Measurements from ENCODE around the gene PVR. TPM values are rescaled to one million over a fixed set of nuclear protein-coding genes. Genes with fewer than 3 reads are reported as not detected.
A peak's percentile ranks its signal among the peaks of the same experiment; 100 is the strongest.

PVR gene
- 20.8 and 23.7 TPM in 2 replicates for polyA plus RNA-seq (2013)

GRCh38 chr19:44643605-44644401 lies at the start of gene PVR:
Gene PVR, plus strand, starts transcription at chr19:44643910. Its CDS starts 187 bp downstream, at chr19:44644097.
- peak; percentile 84 to 89 for DNase-seq
- Histone ChIP-seq H3K36me3 (ENCODE audit: control insufficient read depth in 1 of 2, insufficient read depth in 2 of 2, low read length in 2 of 2) (peaks cover 14 to 15% of the 10 kb centered on the region in 2 experiments), H3K23ac (ENCODE audit: low read length) (no peak within 1 kb of the TSS), H3K79me2 (ENCODE audit: control insufficient read depth, insufficient read depth, low read length, poor library complexity) (peaks cover 6% of the 10 kb centered on the region), H3K18ac (ENCODE audit: low read length) (peak within 1 kb of the TSS; percentile 93), H3K9me3 (ENCODE audit: insufficient read depth, low read depth, low read length) (no peaks in the 10 kb centered on the region), H4K12ac (ENCODE audit: low read depth, low read length) (peak within 1 kb of the TSS; percentile 91), H3K4me1 (ENCODE audit: control insufficient read depth in 1 of 2, insufficient read depth in 2 of 2, low read length in 2 of 2) (peaks cover 6 to 8% of the 10 kb centered on the region in 2 experiments), H3K79me1 (ENCODE audit: low read length) (peaks cover 10% of the 10 kb centered on the region), H2BK12ac (ENCODE audit: low read length) (peak within 1 kb of the TSS; percentile 78), H3K4me2 (ENCODE audit: low read length) (peak within 1 kb of the TSS; percentile 98), H3K4me3 (ENCODE audit: low read depth, low read length) (peak within 1 kb of the TSS; percentile 87), H3K27ac (ENCODE audit: low read depth, low read length) (peak within 1 kb of the TSS; percentile 72), H4K91ac (ENCODE audit: low read depth, low read length) (peak within 1 kb of the TSS; percentile 91), H3K9ac (ENCODE audit: low read length) (peak within 1 kb of the TSS; percentile 71), H3K4ac (ENCODE audit: low read depth, low read length) (peak within 1 kb of the TSS; percentile 73), H4K8ac (ENCODE audit: low read depth, low read length) (peak within 1 kb of the TSS; percentile 86), H2AK5ac (ENCODE audit: low read length) (no peak within 1 kb of the TSS), H2AFZ (ENCODE audit: insufficient read depth, low read length, poor library complexity) (peak within 1 kb of the TSS; percentile 96), H3K14ac (ENCODE audit: low read length) (peak within 1 kb of the TSS; percentile 95), H2BK120ac (ENCODE audit: insufficient read depth, low read length, poor library complexity) (peak within 1 kb of the TSS; percentile 92), H3K27me3 (ENCODE audit: insufficient read depth, low read length) (no peaks in the 10 kb centered on the region), H2BK5ac (ENCODE audit: low read depth, low read length, poor library complexity) (peak within 1 kb of the TSS; percentile 82)
- WGBS (ENCODE audit: extremely low coverage, insufficient coverage, insufficient read length) = no CpG with 5 or more reads among the region's 70 CpGs

- WGBS (ENCODE audit: extremely low coverage, insufficient coverage, insufficient read length) = no CpG with 5 or more reads among the region's 10 CpGs
- H3K4me1 ChIP-seq (ENCODE audit: control insufficient read depth in 1 of 2, insufficient read depth in 2 of 2, low read length in 2 of 2) = peaks cover 6 to 9% of the 10 kb centered on the region in 2 experiments
These were observed 47.1 kb upstream of the PVR start for GRCh38 chr19:44596428-44597130.

GRCh38 chr19:44597131-44597491 lies 46.6 kb upstream of the PVR start:
- WGBS (ENCODE audit: extremely low coverage, insufficient coverage, insufficient read length) = no CpG with 5 or more reads among the region's 3 CpGs
- Histone ChIP-seq H3K23ac (ENCODE audit: low read length) (no peak overlapping the region), H2AK5ac (ENCODE audit: low read length) (no peak overlapping the region), H2AFZ (ENCODE audit: insufficient read depth, low read length, poor library complexity) (no peak overlapping the region), H2BK12ac (ENCODE audit: low read length) (no peak overlapping the region), H3K4me1 (ENCODE audit: control insufficient read depth in 1 of 2, insufficient read depth in 2 of 2, low read length in 2 of 2) (peaks cover 4 to 6% of the 10 kb centered on the region in 2 experiments), H4K12ac (ENCODE audit: low read depth, low read length) (no peak overlapping the region), H4K91ac (ENCODE audit: low read depth, low read length) (no peak overlapping the region), H3K4me2 (ENCODE audit: low read length) (no peak overlapping the region), H3K27ac (ENCODE audit: low read depth, low read length) (no peak overlapping the region), H3K27me3 (ENCODE audit: insufficient read depth, low read length) (no peaks in the 10 kb centered on the region), H3K9me3 (ENCODE audit: insufficient read depth, low read depth, low read length) (no peaks in the 10 kb centered on the region), H3K18ac (ENCODE audit: low read length) (no peak overlapping the region), H3K36me3 (ENCODE audit: control insufficient read depth in 1 of 2, insufficient read depth in 2 of 2, low read length in 2 of 2) (no peaks in the 10 kb centered on the region), H4K8ac (ENCODE audit: low read depth, low read length) (no peak overlapping the region), H3K14ac (ENCODE audit: low read length) (no peak overlapping the region), H3K4ac (ENCODE audit: low read depth, low read length) (no peak overlapping the region), H2BK120ac (ENCODE audit: insufficient read depth, low read length, poor library complexity) (no peak overlapping the region), H2BK5ac (ENCODE audit: low read depth, low read length, poor library complexity) (no peak overlapping the region), H3K79me2 (ENCODE audit: control insufficient read depth, insufficient read depth, low read length, poor library complexity) (no peaks in the 10 kb centered on the region), H3K9ac (ENCODE audit: low read length) (no peak overlapping the region), H3K79me1 (ENCODE audit: low read length) (peaks cover 7% of the 10 kb centered on the region), H3K4me3 (ENCODE audit: low read depth, low read length) (no peak overlapping the region)
- DNase-seq = no peak

More at GRCh38 chr19:44596428-44597130, 47.1 kb upstream of the PVR start:
- no peak overlapping the region for H3K18ac ChIP-seq (ENCODE audit: low read length)
- H3K27me3 ChIP-seq (ENCODE audit: insufficient read depth, low read length) = no peaks in the 10 kb centered on the region
- H3K79me1 ChIP-seq (ENCODE audit: low read length) = peaks cover 7% of the 10 kb centered on the region
- H3K4ac ChIP-seq (ENCODE audit: low read depth, low read length) = no peak overlapping the region
- H3K36me3 ChIP-seq (ENCODE audit: control insufficient read depth in 1 of 2, insufficient read depth in 2 of 2, low read length in 2 of 2) = no peaks in the 10 kb centered on the region
- H3K4me2 ChIP-seq (ENCODE audit: low read length) = no peak overlapping the region
- H3K14ac ChIP-seq (ENCODE audit: low read length) = no peak overlapping the region
- H2BK5ac ChIP-seq (ENCODE audit: low read depth, low read length, poor library complexity) = no peak overlapping the region
- H3K9ac ChIP-seq (ENCODE audit: low read length) = no peak overlapping the region
- H2AFZ ChIP-seq (ENCODE audit: insufficient read depth, low read length, poor library complexity) = no peak overlapping the region
- no peak overlapping the region for H2BK120ac ChIP-seq (ENCODE audit: insufficient read depth, low read length, poor library complexity)
- DNase-seq = no peak
- H4K12ac ChIP-seq (ENCODE audit: low read depth, low read length) = no peak overlapping the region
- H3K4me3 ChIP-seq (ENCODE audit: low read depth, low read length) = no peak overlapping the region
- H4K8ac ChIP-seq (ENCODE audit: low read depth, low read length) = no peak overlapping the region
- no peak overlapping the region for H4K91ac ChIP-seq (ENCODE audit: low read depth, low read length)
- no peaks in the 10 kb centered on the region for H3K9me3 ChIP-seq (ENCODE audit: insufficient read depth, low read depth, low read length)
- H3K79me2 ChIP-seq (ENCODE audit: control insufficient read depth, insufficient read depth, low read length, poor library complexity) = no peaks in the 10 kb centered on the region
- H3K23ac ChIP-seq (ENCODE audit: low read length) = no peak overlapping the region
- no peak overlapping the region for H2BK12ac ChIP-seq (ENCODE audit: low read length)
- H3K27ac ChIP-seq (ENCODE audit: low read depth, low read length) = no peak overlapping the region
- no peak overlapping the region for H2AK5ac ChIP-seq (ENCODE audit: low read length)

- Histone ChIP-seq H3K4me1 (ENCODE audit: control insufficient read depth in 1 of 2, insufficient read depth in 2 of 2, low read length in 2 of 2) (peaks cover 4% of the 10 kb centered on the region in 2 experiments), H2BK120ac (ENCODE audit: insufficient read depth, low read length, poor library complexity) (no peak overlapping the region), H3K9ac (ENCODE audit: low read length) (no peak overlapping the region), H3K4me2 (ENCODE audit: low read length) (no peak overlapping the region), H4K91ac (ENCODE audit: low read depth, low read length) (no peak overlapping the region), H3K23ac (ENCODE audit: low read length) (no peak overlapping the region), H3K9me3 (ENCODE audit: insufficient read depth, low read depth, low read length) (no peaks in the 10 kb centered on the region), H2AFZ (ENCODE audit: insufficient read depth, low read length, poor library complexity) (no peak overlapping the region), H3K4ac (ENCODE audit: low read depth, low read length) (no peak overlapping the region), H3K36me3 (ENCODE audit: control insufficient read depth in 1 of 2, insufficient read depth in 2 of 2, low read length in 2 of 2) (no peaks in the 10 kb centered on the region), H2BK12ac (ENCODE audit: low read length) (no peak overlapping the region), H3K79me1 (ENCODE audit: low read length) (peaks cover 4% of the 10 kb centered on the region), H4K12ac (ENCODE audit: low read depth, low read length) (no peak overlapping the region), H3K27ac (ENCODE audit: low read depth, low read length) (no peak overlapping the region), H3K4me3 (ENCODE audit: low read depth, low read length) (no peak overlapping the region), H3K14ac (ENCODE audit: low read length) (no peak overlapping the region), H3K27me3 (ENCODE audit: insufficient read depth, low read length) (no peaks in the 10 kb centered on the region), H3K18ac (ENCODE audit: low read length) (no peak overlapping the region), H2AK5ac (ENCODE audit: low read length) (no peak overlapping the region), H2BK5ac (ENCODE audit: low read depth, low read length, poor library complexity) (no peak overlapping the region), H4K8ac (ENCODE audit: low read depth, low read length) (no peak overlapping the region), H3K79me2 (ENCODE audit: control insufficient read depth, insufficient read depth, low read length, poor library complexity) (no peaks in the 10 kb centered on the region)
- DNase-seq = no peak
These were observed 45.4 kb upstream of the PVR start for GRCh38 chr19:44598355-44598754.

Data from trophoblast cell (in vitro differentiated cells and primary cell).